ENCODE results near the gene HOXA10.

- TF ChIP-seq CTCF (IDR thresholded peaks at IDR 0.05) (peak in 1 of 3 donors; percentile 47), POLR2A (IDR thresholded peaks at IDR 0.05) (no peak)
These were observed 22.2 kb upstream of the HOXA10 start for GRCh38 chr7:27196287-27196767.
